GM06990 (cell line): ENCODE measurements around the gene SFMBT1.

Experiments
- DNase-seq: peaks from one replicate; pipeline ENCODE4 v3.0.0-alpha.2; 2011; ENCODE audit not compliant: insufficient read length; ENCODE audit errors: extremely low read depth
- H3K27me3 ChIP-seq: replicated peaks from 2 replicates; pipeline ENCODE4 v1.6.0; 2011; ENCODE audit warnings: low read length; ENCODE audit not compliant: control insufficient read depth, insufficient read depth
- H3K36me3 ChIP-seq: 2 replicates; pipeline ENCODE4 v1.5.1; 2011; ENCODE audit warnings: low read length; ENCODE audit not compliant: control insufficient read depth, insufficient read depth
- H3K4me3 ChIP-seq: replicated peaks from 2 replicates; pipeline ENCODE4 v1.5.1; 2011; ENCODE audit warnings: low read depth, mild to moderate bottlenecking, control low read depth, low read length
- CTCF ChIP-seq: IDR thresholded peaks from 2 replicates; pipeline ENCODE4 v1.5.1; 2011; ENCODE audit warnings: low read length, control low read depth, mild to moderate bottlenecking, inconsistent platforms; ENCODE audit not compliant: insufficient read depth, poor library complexity, severe bottlenecking

SFMBT1 gene

GRCh38 chr3:53080612-53081205 lies 34.8 kb upstream of the SFMBT1 start:
- no peak for TF ChIP-seq CTCF

GRCh38 chr3:53079791-53080555 lies 34.1 kb upstream of the SFMBT1 start:
- DNase-seq: no peak
- H3K4me3 ChIP-seq: no peak overlapping the region
- no peak for TF ChIP-seq CTCF

More at GRCh38 chr3:53080612-53081205, 34.8 kb upstream of the SFMBT1 start:
- Histone ChIP-seq H3K36me3 (peaks cover 3% of the 10 kb centered on the region; the same call in 1 of the 2 replicates), H3K27me3 (no peaks in the 10 kb centered on the region), H3K4me3 (no peak overlapping the region)
- DNase-seq: no peak

GRCh38 chr3:53079147-53079546 lies 33.3 kb upstream of the SFMBT1 start:
- no peak for TF ChIP-seq CTCF
- no peaks in the 10 kb centered on the region for H3K27me3 ChIP-seq
- no peaks in the 10 kb centered on the region for H3K36me3 ChIP-seq

More at GRCh38 chr3:53079791-53080555, 34.1 kb upstream of the SFMBT1 start:
- Histone ChIP-seq H3K27me3 (no peaks in the 10 kb centered on the region), H3K36me3 (0 out of 2 replicates have a peak, but pooled peaks cover under 1% of the 10 kb centered on the region)

GRCh38 chr3:53078656-53079055 lies 32.8 kb upstream of the SFMBT1 start:
- Histone ChIP-seq H3K27me3 (no peaks in the 10 kb centered on the region), H3K36me3 (no peaks in the 10 kb centered on the region), H3K4me3 (no peak overlapping the region)
- no peak for DNase-seq
- TF ChIP-seq CTCF: no peak

More at GRCh38 chr3:53079147-53079546, 33.3 kb upstream of the SFMBT1 start:
- no peak for DNase-seq
- H3K4me3 ChIP-seq: no peak overlapping the region

GRCh38 chr3:53077476-53078220 lies 31.8 kb upstream of the SFMBT1 start:
- Histone ChIP-seq H3K4me3 (no peak overlapping the region), H3K36me3 (no peaks in the 10 kb centered on the region), H3K27me3 (no peaks in the 10 kb centered on the region)
- no peak for TF ChIP-seq CTCF
- no peak for DNase-seq
